PFSK-1 (cell line): Measurements from ENCODE around the gene EDN1.

Source experiments
- POLR2AphosphoS5 ChIP-seq: IDR thresholded peaks from 2 replicates; pipeline ENCODE4 v1.6.1; 2012; ENCODE audit warnings: low read depth, mild to moderate bottlenecking, control low read depth, low read length, moderate library complexity
- SIN3A ChIP-seq: IDR thresholded peaks from 2 replicates; pipeline ENCODE4 v1.6.1; 2012; ENCODE audit warnings: mild to moderate bottlenecking, low read length, moderate library complexity, borderline replicate concordance; ENCODE audit not compliant: insufficient read depth
- TAF1 ChIP-seq: IDR thresholded peaks from 2 replicates; pipeline ENCODE4 v1.6.1; 2012; ENCODE audit warnings: low read length, control low read depth, borderline replicate concordance; ENCODE audit not compliant: insufficient read depth
- TF ChIP-seq, protein P1 (sequence below), 2 experiments: IDR thresholded peaks; 2 replicates each; pipeline versions ENCODE4 v1.6.1 to v1.8.0; 2011 to 2012; ENCODE audit warnings: low read depth in 2 of 2, low read length in 2 of 2, control low read depth in 1 of 2, inconsistent platforms in 1 of 2, mild to moderate bottlenecking in 1 of 2, moderate library complexity in 1 of 2; ENCODE audit not compliant: insufficient read depth in 1 of 2

DNA sequence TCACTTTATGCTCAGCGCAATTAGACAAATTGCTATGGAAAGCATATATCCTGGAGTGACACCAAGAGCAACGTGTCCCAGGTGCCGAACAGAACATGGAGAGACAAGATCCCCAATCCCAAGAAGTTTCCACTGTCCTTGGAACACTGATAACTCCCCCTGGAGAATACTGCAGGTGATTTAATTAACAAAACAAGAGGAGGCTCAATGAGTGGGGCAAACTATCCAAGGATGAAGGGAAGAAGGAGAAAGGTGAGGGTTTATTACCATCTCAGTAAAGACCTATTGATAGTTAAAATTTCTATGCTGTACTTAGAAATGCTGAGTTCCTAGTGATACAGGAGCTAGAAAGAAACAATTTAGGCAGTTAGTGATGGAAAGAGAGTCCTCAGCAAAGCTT, 35.7 kb downstream of the EDN1 start:
- no peak for TF ChIP-seq POLR2AphosphoS5
- TF ChIP-seq, protein P1, sequence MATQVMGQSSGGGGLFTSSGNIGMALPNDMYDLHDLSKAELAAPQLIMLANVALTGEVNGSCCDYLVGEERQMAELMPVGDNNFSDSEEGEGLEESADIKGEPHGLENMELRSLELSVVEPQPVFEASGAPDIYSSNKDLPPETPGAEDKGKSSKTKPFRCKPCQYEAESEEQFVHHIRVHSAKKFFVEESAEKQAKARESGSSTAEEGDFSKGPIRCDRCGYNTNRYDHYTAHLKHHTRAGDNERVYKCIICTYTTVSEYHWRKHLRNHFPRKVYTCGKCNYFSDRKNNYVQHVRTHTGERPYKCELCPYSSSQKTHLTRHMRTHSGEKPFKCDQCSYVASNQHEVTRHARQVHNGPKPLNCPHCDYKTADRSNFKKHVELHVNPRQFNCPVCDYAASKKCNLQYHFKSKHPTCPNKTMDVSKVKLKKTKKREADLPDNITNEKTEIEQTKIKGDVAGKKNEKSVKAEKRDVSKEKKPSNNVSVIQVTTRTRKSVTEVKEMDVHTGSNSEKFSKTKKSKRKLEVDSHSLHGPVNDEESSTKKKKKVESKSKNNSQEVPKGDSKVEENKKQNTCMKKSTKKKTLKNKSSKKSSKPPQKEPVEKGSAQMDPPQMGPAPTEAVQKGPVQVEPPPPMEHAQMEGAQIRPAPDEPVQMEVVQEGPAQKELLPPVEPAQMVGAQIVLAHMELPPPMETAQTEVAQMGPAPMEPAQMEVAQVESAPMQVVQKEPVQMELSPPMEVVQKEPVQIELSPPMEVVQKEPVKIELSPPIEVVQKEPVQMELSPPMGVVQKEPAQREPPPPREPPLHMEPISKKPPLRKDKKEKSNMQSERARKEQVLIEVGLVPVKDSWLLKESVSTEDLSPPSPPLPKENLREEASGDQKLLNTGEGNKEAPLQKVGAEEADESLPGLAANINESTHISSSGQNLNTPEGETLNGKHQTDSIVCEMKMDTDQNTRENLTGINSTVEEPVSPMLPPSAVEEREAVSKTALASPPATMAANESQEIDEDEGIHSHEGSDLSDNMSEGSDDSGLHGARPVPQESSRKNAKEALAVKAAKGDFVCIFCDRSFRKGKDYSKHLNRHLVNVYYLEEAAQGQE (IDR thresholded peaks at IDR 0.05; ENCODE audit: insufficient read depth in 1 of 2, low read depth in 2 of 2, low read length in 2 of 2) = no peak
- TF ChIP-seq TAF1 = no peak
- TF ChIP-seq SIN3A = no peak
